GM10266 (cell line): ENCODE measurements around the gene DOCK1.
"Not testable (repeated sequence)": the region's sequence is repeated elsewhere in the genome, so short reads cannot be mapped to it uniquely, and the experiment has no call there.

Experiments
- DNase-seq: peaks from one replicate; pipeline ENCODE4 v3.0.0; 2012; ENCODE audit errors: extremely low spot score
- TF ChIP-seq, protein P1 (sequence below): IDR thresholded peaks from 2 replicates; pipeline ENCODE4 v1.5.1; 2012; ENCODE audit warnings: mild to moderate bottlenecking, low read depth; ENCODE audit not compliant: control insufficient read depth, insufficient read depth; ENCODE audit errors: missing control alignments

Gene DOCK1

DNA sequence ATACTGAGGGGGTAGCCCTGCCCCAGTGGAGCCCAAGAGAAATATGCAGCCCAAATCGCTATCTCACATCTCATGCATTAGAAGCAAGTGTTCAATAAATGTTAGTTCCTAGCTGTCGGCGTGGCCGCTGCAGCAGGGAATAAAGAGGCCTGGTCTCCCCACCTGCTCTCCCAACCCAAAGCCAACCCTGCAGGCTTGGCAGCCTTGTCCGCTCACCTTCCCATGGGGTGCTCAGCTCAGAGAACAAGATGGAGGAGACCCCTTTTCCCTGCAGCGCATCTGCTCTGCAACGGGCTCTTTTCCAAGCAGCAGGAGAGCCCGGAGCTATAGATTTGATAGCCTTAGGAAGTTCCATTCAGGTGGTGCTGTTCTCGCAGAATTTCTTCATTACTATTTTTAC lies 12.0 kb upstream of the DOCK1 start:
- DNase-seq: no peak

DNA sequence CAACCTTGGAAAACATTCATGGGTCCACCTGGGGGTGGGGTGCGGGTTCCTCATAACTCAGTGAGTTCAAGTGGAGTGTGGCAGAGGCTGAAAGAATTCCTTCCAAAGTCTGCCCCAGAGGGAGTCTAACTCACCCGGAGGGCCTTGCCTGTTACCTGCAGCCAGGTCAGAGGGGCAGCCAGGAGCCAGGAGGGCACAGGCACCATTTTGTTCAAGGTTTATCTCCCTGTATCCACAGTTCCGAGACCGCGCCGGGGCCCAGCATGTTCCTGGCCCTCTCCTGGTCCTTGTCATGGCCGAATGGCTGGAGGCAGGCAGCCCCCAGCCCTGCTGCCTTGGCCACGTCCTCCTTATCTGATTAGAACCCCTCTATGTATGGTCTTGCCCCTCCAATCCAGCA lies 11.4 kb upstream of the DOCK1 start:
- TF ChIP-seq, protein P1, sequence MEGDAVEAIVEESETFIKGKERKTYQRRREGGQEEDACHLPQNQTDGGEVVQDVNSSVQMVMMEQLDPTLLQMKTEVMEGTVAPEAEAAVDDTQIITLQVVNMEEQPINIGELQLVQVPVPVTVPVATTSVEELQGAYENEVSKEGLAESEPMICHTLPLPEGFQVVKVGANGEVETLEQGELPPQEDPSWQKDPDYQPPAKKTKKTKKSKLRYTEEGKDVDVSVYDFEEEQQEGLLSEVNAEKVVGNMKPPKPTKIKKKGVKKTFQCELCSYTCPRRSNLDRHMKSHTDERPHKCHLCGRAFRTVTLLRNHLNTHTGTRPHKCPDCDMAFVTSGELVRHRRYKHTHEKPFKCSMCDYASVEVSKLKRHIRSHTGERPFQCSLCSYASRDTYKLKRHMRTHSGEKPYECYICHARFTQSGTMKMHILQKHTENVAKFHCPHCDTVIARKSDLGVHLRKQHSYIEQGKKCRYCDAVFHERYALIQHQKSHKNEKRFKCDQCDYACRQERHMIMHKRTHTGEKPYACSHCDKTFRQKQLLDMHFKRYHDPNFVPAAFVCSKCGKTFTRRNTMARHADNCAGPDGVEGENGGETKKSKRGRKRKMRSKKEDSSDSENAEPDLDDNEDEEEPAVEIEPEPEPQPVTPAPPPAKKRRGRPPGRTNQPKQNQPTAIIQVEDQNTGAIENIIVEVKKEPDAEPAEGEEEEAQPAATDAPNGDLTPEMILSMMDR: no peak
- no peak for DNase-seq

More for the DNA sequence above, 12.0 kb upstream of the DOCK1 start:
- TF ChIP-seq, protein P1: no peak

DNA sequence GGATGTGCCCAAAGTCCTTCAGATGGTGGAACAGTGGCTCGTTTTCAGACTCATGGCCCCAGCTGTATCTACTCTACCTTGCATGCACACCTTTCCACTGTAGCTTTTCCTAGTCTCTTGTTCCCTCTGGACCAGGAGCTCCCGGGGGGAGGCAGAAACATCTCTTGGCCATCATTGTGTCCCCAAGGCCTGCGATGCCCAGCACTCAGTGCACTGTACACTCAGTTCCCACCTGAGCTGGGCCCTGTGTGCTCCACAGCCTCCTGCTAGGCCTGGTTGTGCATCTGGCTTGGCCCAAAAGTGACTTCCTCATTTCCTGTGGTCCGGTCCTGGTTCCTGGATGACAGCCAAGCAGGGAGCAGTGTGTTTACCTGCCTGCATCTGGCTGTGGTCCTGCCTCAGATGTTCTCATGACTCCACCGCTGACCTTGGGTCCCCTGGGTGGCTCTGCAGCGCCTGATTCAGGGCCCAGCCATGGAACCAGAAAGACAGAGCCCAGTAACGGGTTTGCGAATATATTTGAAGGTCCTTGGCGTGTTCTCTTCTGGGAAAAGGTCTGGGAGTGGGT lies 9.9 kb upstream of the DOCK1 start:
- TF ChIP-seq, protein P1: no peak
- no peak for DNase-seq

DNA sequence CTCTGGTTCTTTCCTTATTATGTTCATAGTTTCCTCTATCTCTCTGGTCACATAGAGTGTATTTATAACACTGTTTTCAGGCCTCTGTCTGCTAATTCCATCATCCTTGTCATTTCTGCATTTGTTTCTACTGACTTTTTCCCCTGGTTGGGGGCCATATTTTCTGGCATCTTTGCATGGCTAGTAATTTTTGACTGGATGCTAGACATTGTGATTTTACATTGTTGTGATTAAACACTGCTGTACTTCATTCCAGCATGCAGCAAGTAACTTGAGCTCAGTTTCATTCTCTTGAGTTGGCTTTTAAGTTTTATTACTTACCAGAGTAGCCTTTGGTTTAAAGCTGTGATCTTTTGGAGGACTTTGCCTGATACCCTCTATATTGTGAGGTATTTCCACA lies 6.8 kb upstream of the DOCK1 start:
- TF ChIP-seq, protein P1: no peak
- no peak for DNase-seq

DNA sequence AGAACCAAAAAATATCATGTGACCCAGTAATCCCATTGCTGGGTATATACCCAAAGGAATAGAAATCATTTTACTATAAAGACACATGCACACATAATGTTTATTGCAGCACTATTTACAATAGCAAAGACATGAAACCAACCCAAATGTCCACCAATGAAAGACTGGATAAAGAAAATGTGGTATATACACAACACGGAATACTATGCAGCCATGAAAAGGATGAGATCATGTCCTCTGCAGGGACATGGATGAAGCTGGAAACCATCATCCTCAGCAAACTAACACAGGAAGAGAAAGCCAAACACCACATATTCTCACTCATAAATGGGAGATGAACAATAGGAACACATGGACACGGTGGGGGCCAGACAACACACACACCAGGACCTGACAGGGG lies 5.7 kb upstream of the DOCK1 start:
- DNase-seq: not testable (repeated sequence)

DNA sequence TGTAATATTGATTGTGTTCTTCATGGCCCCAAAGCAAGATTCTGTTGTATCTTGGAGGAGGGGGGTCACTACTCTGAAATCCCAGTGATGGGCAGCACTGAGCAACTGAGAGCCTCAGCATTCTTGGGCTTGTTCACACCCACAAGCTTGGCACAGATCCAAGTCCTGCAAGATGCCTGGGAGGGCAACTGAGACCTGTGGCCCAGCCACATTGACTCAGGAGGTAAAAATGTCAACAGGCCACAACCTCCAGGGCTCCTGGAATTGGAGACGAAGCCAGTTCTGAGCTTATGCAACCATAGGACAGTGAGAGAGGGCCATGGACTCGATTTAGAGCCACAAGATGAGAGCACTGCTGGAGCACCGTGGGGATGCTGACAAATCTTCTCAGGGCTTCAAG lies 3.1 kb upstream of the DOCK1 start:
- TF ChIP-seq, protein P1: no peak
- DNase-seq: no peak

DNA sequence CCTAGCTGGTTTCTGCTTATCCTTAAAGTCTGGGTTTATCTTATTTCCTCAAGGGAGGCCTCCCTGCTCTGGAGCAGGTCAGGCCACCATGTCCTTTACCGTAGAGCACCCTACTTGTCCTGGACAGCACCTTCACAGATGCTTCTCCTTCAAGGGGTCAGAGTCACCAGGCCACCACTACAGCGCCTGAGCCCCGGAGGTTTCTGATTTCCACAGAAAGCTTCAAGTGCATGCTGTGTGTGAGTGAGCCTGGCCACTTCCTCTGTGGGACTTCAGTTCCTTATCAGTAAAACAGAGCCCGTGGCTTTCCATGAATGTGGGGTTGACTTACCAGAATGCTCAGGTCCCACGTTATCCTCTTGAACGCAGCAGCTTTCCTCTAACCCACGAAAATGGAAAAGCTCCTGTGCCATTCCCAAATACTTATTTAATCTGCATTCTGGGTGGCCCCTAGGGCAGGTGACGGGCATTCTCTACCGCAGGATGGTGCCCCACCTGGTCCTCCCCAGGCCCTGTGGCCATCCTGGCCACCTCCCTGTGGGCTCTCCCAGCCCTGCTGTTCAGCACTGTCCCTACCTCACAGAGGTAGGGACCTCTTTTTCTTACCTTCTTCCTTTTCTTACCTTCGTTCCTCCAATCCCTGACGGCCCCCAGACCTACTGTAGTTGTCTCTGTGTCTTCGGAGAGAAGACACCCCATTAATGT lies 1.4 kb upstream of the DOCK1 start:
- TF ChIP-seq, protein P1: no peak
- DNase-seq: no peak

DNA sequence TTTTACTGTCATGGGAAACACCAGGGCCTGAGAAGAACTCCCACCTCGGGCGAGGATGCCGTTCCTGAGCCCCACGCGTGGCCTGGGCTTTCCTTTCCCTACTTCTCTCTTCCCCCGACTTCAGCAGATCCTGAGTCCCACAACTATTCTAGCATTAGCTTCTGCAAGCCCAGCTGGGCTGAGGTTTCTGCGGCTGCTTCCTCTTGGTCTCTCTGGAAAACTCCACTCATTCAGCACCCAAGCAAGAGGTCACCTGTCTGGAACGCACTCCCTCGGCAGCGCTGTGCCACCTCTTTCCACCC lies 761 bp upstream of the DOCK1 start:
- TF ChIP-seq, protein P1: no peak
- no peak for DNase-seq
